HG02610 (cell line): ENCODE measurements around the gene CPVL.

ENCODE experiments used
- ATAC-seq: cut with Tn5 transposase; IDR thresholded peaks from one replicate; pipeline ENCODE4 v1.9.1; 2021; ENCODE audit warnings: mild to moderate bottlenecking, moderate library complexity; ENCODE audit not compliant: unreplicated experiment

The CPVL gene

DNA sequence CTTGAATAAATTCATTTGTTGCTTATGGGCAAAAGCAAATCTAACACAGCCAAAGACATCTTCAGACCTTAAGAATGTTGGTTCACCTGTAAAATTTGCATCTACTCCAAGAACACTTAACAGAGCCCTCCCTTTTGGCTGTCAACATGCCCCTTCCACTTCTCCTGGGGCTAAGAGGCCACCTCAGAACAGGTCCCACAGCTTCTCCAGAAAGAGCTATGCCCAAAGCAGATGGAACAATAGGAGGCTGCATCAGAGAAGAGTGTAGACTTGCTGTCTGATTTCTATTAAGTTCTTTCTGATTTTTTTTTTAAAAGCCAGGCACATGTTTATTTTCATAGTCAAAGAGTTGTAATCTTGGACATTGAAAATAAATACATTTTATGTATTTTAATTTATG is 162.1 kb downstream of the CPVL start:
- no peak for ATAC-seq

DNA sequence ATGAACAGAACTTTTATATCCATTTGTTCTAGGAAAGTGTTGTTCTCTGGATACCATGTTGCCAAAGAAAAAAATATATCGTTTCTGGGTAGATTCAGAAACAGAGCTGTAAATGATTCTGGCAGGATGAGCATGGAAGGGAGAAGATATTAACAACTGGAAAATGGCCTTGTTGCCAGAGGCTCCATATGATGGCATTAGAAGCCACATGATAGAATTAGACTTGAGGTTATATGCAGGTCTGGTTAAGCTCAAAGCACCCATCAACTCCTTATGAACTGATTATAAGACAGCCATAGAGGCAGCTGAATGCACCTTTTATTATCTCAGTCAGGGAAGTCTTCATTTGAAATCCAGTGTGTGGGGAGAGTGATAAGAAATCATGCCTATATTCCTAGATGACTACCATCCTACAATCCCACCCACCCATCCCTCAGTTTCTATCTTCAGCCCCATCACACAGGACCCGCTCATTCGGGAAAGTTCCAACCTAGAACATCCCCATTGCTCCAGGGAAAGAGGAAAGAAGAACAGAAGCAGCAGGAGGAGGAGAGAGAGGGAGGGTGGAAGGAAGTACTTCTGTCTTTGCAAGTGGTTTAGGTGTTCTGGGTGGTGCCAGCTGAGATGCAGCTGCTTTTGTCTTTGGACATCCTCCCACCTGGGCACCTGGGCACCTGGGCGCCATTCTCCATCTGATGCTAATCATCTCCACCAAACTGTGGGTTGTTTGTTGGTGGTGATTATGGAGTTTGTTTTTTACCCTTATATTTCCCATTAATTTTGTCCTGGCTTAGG is 162.7 kb downstream of the CPVL start:
- no peak for ATAC-seq

DNA sequence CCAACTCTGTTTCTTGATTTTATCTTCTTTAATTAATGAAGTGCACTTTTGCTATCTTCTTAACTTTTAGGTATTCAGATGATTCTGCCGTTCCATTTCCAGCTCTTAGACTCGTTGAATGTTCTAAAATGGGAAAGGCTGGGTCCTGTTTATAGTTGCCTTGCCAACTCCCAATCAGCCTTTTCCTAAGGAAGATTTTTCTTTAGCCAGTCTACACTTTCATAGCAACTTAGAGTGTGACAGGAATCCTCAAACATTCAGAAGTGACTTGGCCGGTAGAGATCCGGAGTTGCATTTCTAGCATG is 165.2 kb downstream of the CPVL start:
- ATAC-seq, result no peak

DNA sequence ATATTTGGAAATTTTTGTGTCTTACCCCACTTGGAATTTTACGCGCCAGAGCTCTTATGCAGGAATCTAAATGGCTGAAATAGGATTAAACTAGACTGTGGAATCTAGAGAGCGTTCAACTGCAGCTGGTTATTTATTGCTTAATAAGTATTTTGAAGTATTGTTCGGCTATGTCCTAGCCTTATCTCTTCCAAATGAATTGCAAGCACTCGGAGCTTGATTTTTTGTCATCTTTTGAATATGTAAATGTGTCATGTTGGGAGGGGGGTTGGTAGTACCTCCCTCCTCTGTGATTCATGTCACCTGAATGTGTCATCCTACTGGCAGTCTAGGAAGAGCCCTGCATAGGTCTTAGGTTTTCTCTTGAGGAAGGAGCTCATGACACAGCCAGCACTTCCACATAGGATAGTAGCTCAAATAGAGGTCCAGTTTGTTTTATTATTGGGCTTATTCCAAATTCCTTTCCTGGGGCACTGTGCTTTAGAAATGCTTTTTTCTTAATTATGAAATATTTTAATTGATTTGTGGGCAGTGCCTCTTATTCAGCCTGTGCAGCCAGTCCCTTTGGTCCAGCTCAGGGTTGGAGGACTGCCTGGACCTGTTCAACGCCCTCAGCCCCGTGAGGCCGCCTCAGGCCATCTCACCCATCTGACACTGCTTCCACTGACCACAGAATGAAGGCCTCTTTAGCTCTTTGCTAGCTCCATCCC is 165.7 kb downstream of the CPVL start:
- ATAC-seq, result no peak

DNA sequence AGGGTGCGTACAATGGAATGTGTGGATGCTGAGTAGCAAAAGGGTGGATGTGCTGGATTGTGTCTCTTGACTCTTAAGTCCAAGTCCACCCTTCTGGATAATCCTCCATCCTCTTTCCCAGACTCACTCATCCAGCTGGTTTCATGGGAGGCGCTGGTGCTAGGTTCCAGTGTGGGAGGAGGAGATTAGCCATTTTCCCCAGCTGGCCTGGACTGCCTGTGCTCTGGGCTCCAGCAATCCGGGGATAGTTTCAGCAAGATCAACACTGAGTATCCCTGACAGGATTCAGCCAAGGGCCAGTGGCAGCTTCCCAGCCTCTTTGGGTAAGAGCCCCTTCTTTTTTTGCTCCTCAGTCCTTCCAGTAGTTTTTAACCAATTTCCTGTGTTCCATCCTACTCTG is 166.6 kb downstream of the CPVL start:
- ATAC-seq, result no peak

DNA sequence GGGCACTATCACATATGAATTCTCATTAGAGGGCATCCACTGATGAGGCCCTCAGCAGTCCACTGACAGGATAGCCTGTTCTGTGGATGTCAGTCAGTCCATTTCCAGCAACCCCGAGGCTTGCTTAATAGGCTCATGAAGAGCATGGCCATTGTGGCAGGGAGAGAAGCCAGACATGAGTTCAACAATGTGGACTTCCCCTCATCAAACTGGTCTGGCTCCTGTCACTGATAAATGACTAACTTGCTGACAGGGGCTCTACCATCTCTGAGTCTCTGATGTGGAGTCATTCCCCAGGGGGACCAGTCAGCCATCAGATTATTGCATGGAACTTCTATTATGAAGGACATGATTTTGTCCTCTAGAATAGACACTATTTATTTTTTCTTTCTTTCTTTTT is 168.5 kb downstream of the CPVL start:
- no peak for ATAC-seq

DNA sequence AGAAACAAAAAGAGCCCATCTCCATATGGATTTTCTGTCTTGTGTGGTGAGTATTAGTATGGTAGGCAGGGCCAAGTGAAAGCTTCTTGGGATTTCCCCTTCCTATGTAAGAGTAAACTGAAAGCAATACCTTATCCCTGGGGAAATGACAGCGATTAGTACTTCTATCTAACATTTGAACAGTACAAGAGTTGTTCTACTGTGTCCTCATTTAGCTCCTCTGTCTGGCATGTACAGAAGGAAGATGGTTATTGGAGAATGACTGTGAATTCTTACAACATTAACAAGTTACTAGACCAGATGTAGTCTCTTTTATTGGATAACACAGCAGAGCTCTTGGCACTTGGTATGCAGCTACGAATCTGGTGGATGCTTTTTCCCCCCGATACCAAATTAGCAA is 170.3 kb downstream of the CPVL start:
- no peak for ATAC-seq

DNA sequence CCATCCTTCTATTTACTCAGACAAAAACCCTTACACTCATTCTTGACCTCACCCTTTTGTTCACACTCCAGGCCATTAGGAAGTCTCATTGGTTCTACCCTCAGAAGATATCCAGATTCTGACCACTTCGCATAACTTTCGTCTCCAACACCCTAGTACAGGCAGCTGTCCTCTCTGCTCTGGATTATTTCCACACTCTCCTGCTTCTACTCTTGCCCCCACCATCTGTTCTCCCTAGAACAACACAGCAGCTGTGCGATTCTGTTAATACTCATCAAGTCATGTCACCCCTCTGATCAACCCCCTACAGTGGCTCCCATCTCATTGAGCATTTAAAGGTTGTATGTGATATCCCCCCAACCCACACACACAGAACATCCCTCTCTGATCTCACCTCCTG is 172.7 kb downstream of the CPVL start:
- ATAC-seq, result no peak

DNA sequence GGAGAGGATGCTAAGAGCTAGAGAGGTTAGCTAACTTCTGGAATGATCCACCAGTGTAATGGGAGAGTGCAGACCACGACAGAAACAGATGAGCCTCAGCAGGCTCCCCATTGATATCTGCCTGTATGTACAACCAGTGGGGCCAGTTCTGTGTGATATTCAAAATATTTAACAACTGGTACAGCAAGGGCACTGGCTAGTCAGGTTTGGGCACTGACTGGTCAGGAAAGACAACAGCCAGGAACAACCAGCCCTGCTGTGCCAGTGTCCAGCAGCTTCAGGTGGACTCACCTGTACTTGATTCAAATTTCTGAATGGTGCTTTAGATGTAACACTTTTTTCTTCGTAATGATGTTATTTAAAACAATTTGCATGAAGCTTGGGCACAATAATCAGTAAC is 182.3 kb downstream of the CPVL start:
- ATAC-seq, result no peak

DNA sequence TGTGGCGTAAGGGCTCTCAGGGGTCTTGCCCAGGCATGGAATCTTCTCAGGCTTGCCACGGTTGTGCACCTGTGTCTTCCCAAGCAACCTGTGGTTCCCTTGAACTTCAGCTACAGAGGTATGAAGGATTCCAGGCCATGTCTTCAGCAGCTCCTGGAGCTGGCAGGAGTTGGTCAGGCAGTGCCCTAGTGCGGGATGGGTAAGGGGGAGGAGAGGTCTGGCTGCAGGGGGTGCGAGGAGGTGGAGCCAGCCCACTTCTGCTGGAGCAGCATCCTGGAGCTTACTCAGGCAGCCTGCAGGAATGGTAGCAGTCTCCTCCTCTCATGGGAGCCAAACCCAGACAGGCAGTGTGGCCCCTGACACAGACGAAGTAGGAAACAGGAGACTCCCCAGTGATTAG is 184.4 kb downstream of the CPVL start:
- no peak for ATAC-seq

DNA sequence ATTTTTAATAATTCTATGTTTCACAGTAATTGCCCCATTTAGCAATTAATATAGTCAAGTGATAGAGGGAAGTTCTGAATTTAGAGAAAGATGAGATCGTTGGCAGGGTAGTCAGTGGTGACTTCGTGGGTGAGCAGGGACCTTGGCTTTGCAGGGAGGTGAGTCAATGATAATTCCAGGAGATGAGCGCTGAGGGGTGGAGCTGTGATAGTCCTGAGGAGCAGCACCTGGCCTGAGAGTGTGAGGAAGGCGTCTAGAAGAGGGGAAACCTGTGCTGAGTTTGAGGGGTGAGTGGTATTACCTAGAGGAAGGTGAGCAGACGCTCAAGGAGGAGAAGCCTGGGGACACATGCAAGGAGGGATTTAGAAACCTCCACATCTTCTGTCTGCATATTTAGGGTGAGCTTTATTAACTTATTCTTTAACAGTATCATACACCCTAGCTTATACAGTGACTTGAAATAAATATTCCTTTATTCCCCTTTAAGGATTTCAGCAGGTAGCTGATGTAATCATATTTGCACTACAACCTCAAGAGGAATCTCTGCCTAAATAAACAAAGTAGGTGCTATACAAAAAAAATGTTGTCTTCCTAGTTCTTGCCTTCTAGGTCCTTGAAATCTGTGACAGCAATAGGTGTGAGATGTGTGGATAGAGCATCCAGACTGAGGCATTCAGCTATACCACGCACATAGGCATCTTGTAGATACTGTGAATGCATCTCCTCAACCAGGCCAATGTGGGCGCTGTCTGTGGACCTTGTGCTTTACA is 186.1 kb downstream of the CPVL start:
- no peak for ATAC-seq

DNA sequence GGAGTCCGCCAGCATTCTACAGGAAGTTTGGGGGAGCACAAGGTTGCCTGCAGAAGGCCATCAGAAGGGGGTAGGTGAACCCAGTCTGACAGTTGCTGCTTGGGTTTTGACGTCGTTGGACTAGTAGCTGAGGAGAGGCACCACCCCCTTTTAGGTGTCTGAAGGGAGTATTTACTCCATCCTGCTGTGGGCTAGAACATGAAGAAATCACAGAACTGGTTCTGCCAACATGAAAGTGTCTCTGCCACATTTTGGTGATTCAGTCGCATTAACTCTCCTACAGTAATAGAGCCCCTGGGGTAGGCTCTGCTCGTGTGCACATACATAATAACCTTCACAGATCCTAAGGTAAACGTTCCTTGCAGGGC is 187.4 kb downstream of the CPVL start:
- ATAC-seq, result no peak

DNA sequence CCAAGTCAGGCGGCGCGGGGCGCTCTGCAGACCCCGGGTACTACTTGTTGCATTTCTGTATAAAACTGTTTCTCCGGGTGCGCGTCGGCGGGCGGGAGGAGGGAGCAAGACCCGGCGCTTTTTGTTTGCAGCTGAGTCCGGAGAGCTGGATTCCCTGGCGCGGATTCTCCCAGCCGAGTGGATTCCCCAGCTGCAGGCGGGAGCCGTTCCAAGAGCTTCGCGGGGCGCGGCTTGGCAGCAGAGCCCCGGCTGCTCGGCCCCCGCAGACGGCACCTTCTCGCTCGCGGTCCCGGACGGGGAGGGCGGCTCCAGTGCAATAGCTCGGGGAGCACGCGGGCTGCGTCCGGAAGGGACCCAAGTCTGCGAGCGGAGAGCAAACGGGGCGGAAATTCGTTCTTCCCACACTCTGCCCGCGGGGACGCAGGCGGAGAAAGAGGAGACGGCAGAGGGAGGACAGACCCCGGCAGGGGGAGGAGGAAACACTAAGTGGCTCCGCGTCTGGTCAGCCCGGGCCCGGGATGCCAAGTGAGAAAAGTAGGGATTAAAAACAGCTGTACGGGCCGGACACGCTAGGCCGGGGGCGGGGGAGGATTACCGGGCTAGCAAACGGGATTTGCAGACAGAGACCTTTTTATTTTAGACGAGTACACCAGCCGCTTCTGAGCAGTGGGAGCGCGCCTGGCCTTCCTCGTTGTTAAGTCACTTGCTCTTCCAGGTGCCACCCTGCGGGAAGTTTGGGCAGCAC is 187.9 kb downstream of the CPVL start, which contains the start of gene TRIL:
TSS of gene TRIL (minus strand) at position 96 of the 745 bp plus-strand sequence. CDS start 284 bp downstream, outside the sequence.
- no peak for ATAC-seq

DNA sequence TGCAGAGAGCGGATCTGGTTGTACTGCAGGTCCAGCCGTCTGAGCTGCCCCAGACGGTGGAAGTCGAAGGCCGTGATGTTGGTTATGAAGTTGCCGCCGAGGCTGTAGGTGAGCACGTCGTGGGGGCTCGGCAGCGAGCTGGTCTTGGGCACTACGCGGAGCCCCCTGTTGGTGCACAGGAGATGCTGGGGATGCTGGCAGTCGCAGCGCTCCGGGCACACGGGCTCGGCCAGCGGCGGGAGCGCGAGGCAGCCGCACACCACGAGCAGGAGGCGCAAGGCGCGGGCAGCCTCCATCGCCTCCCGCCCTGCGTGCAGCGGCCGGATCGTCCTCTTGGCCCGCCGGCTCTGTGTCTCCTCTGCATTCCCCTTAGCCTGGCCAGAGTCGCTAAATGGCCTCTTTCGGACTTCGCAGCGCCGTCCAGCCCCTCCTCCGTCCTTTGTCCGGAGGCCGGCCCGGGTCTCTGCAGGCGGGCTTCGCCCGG is 188.5 kb downstream of the CPVL start:
- ATAC-seq, result no peak

DNA sequence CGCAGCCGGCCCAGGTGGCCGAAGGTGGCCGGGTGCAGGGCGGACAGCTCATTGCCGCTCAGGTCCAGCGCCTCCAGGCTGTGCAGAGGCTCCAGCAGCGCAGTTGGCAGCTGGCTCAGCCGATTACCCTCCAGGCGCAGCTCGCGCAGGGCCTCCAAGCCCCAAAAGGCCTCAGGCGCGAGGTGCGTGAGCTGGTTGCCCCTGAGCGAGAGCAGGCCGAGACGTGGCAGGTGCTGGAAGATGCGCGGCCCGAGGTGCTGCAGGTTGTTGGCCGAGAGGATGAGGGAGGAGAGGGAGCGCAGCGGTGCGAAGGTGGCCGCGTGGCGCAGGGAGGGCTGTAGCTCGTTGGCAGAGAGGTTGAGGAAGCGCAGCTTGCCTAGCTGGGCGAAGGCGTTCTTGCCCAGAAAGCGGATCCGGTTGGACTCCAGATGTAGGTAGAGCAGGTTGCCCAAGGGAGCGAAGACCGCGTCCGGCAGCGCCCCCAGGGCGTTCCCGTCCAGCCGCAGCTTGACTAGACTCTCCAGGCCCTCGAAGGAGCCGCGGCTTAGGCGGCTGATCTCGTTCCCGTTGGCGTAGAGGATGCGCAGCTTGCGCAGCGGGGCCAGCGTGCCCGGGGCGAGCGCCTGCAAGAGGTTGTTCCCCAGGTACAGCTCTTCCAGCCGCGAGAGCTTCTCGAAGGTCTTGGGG is 189.1 kb downstream of the CPVL start:
- ATAC-seq, result no peak

DNA sequence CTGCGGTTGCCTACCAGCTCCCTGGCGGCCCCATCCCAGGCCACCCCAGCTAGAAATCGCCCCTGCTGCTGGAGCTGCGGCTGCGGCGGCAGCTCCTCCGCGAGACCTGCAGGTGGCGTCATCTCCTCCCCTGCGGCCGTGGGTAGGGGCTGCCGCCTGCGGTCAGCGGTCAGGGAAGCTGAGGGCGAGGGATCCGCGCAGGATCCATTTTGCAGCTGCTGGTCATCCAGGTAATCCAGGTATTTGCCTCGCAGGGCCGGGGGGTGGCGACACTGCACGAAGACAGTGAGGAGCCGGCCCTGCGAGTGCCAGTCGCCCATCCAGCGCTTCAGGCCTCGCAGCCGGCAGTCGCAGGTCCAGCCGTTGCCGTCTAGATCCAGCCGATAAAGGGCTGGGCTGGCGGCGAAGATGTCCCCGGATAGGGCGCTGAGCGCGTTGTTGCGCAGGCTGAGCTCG is 189.7 kb downstream of the CPVL start:
- ATAC-seq, result no peak

DNA sequence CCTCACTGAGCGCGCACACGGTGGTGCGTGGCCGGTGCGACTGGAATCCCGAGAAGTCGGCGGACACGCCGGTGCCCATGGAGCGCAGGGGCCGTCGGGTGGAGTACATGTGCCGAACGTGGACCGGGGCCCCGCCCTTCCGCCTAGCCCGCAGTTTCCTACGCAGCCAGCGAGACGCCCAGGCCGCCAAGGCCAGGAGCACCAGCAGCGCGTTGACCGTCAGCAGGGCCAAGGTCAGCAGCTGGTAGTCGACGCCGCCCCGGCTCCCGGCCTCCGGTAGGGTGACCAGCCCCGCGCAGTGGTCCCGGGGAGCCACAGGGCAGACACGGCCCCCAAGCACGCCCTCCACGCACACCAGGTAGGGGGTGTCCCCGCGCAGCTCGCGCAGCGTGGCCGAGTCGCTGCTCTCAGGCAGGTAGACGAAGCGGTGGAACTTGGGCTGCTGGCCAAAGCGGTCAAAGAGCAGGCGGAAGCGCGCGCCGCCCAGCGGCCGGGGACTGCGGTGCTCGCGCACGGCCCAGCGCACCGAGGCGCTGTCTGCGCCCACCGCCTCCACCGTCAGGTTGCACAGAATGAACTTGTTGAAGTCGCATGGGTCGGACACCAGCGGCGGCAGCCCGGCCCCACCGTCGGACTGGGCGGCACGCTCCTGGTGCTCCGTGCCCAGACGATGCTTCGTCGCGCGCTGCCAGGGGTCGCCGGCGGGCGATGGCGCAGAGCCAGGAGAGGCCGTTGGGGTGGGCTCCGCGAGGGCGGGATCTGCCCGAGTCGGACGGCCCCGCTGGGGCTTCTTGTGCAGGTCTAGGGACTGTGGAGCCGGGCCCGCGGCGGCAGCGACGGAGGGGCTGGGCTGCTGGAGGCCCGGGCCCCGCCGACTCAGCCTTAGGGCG is 190.4 kb downstream of the CPVL start:
- no peak for ATAC-seq

DNA sequence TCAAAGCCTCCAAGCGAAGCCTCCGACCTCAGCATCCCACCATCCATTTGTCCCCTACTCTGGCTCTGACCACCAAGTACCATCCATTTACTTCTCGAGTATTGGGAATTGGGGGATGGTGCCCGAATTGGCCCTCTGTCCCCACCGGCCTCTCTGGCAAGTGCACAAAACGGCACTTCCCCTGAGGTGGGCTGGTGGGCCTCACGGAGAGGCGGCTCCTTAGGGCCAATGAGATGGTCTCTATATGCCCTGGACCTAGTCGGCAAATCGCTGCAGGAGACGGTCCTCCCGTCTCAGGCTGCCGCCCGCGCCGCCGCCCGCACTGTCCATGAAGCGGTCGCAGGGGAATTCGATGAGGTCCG is 191.0 kb downstream of the CPVL start:
- ATAC-seq, result no peak

DNA sequence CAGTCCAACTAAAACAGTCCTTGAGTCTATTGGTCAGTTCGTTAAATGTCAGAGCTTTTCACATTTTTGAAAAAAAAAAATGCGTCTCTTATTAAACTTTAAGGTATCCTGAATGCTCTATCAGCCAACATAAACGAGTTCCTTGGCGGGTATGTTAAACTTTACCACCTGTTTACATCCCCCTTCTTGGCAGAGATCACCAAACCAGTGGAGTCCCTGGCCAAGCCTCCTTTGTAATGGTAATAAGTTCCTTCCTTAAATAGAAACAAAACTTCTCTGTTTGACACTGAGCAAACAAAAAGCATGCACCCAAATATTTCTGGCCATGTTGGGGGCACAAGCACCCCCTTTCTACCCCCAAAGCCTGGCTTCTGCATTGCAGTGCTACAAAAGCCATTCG is 191.4 kb downstream of the CPVL start:
- no peak for ATAC-seq

DNA sequence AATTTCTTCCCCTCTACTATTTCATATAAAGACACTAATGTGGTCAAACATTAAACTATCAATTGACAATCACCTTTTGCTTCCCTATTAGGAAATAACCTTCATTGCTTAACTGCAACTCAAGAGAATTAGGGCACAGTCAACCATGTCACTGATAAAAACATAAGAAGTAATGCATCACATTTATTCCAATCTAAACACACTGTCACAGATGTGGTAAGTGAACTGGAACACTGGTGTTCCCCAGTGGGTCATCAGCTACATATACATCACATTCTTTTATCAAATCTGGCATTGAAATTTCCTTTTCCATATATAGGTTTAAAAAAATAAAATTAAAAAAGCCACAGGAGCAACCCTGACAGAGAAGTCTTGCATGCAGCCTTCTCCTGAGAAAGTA is 191.9 kb downstream of the CPVL start:
- no peak for ATAC-seq
